Left lung (tissue), 10 donors: ENCODE results near the gene TAF1C. TPM values are rescaled to one million over a fixed set of nuclear protein-coding genes. Genes with fewer than 3 reads are reported as not detected.

ENCODE experiments used
- ATAC-seq: fragments of 200-7000 bp; cut with Tn5 transposase; one replicate; pipeline ENCODE4 v1.9.1; 2020; ENCODE audit warnings: moderate library complexity
- DNase-seq, 4 donors: peaks; one replicate each; pipeline ENCODE4 v3.0.0-alpha.2; 2013 to 2020
- H3K27ac ChIP-seq, 2 donors: fragments of 200-600 bp; sonication (generic) in 1 of 2; one replicate each; pipeline versions ENCODE4 v1.5.0 to v1.8.0; 2020 to 2021
- H3K27me3 ChIP-seq, 2 donors: fragments of 200-600 bp; sonication (generic) in 1 of 2; one replicate each; pipeline versions ENCODE4 v1.5.0 to v1.8.0; 2020 to 2021
- H3K36me3 ChIP-seq, 2 donors: fragments of 200-600 bp; sonication (generic) in 1 of 2; one replicate each; pipeline versions ENCODE4 v1.5.0 to v1.8.0; 2020 to 2021
- H3K4me1 ChIP-seq, 2 donors: fragments of 200-600 bp; one replicate each; pipeline ENCODE4 v1.8.0; 2021
- H3K4me3 ChIP-seq, 2 donors: fragments of 200-600 bp; sonication (generic) in 1 of 2; one replicate each; pipeline versions ENCODE4 v1.5.0 to v1.8.0; 2020 to 2021; ENCODE audit warnings: mild to moderate bottlenecking in 1 of 2
- H3K9me3 ChIP-seq, 2 donors: fragments of 200-600 bp; sonication (generic) in 1 of 2; one replicate each; pipeline versions ENCODE4 v1.5.0 to v1.8.0; 2020 to 2021
- intact Hi-C, 2 donors: fragments of 100-400 bp; cut with DNase I; formaldehyde crosslinking; loops; one replicate each; pipeline versions ENCODE4 v1.11.2 to v1.14.2; 2022
- polyA plus RNA-seq, 6 donors: library from polyadenylated mRNA; unstranded; fragments of 120-200 nt; gene quantifications; one replicate each; pipeline ENCODE4 v1.2.1, GENCODE V29; 2013; ENCODE audit not compliant: insufficient read length in 6 of 6
- total RNA-seq, 2 donors: library from RNA; stranded (reverse); fragmentation: NEBNext Ultra II Directional; extraction: Animal tissue kit (Norgen Biotek cat#: 25700); gene quantifications; one replicate each; pipeline ENCODE4 v1.2.1, GENCODE V29; 2021
- TF ChIP-seq, protein P1 (sequence below), 2 donors: fragments of 200-600 bp; sonication (generic) in 1 of 2; IDR thresholded peaks; one replicate each; pipeline versions ENCODE4 v1.5.0 to v1.8.0; 2021; ENCODE audit warnings: antibody characterized with exemption in 2 of 2
- donor health status: DM: no; HTN: yes; CAD: no.
- donor health status: DM: no; HTN: no; CAD: no.

TAF1C gene
- total and polyA plus RNA-seq, 8 donors = 37.5 to 66.1 (median 52.9) TPM

DNA sequence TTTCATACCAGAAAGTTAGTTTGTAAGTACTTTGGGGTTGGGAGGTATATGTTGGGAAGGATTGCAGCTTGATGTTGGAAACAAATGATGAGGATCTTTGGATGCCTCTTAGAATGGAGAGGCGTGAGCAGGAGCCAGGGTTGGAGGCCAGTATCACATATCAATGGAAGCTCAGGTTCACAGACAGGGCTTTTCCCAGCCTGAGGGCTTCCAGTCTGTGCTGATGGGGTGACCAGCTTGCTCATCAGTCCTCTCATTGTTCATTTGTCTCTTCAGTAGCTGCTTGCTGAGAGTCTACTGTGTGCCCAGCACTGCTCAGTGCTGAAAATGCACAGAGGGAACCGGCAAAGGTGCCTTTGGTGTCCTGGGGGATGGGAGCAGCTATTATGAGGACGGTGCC, 35.9 kb downstream of the TAF1C start:
- intact Hi-C loops = no loop called here
- Histone ChIP-seq H3K9me3 (no peaks in the 10 kb centered on the region), H3K4me3 (no peak overlapping the region), H3K36me3 (no peaks in the 10 kb centered on the region), H3K27ac (no peak overlapping the region), H3K27me3 (peaks cover 0 to 20% of the 10 kb centered on the region in 2 donors), H3K4me1 (no peaks in the 10 kb centered on the region)
- TF ChIP-seq, protein P1, sequence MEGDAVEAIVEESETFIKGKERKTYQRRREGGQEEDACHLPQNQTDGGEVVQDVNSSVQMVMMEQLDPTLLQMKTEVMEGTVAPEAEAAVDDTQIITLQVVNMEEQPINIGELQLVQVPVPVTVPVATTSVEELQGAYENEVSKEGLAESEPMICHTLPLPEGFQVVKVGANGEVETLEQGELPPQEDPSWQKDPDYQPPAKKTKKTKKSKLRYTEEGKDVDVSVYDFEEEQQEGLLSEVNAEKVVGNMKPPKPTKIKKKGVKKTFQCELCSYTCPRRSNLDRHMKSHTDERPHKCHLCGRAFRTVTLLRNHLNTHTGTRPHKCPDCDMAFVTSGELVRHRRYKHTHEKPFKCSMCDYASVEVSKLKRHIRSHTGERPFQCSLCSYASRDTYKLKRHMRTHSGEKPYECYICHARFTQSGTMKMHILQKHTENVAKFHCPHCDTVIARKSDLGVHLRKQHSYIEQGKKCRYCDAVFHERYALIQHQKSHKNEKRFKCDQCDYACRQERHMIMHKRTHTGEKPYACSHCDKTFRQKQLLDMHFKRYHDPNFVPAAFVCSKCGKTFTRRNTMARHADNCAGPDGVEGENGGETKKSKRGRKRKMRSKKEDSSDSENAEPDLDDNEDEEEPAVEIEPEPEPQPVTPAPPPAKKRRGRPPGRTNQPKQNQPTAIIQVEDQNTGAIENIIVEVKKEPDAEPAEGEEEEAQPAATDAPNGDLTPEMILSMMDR (IDR thresholded peaks at IDR 0.05) = no peak
- no peak for DNase-seq
- no peak for ATAC-seq

DNA sequence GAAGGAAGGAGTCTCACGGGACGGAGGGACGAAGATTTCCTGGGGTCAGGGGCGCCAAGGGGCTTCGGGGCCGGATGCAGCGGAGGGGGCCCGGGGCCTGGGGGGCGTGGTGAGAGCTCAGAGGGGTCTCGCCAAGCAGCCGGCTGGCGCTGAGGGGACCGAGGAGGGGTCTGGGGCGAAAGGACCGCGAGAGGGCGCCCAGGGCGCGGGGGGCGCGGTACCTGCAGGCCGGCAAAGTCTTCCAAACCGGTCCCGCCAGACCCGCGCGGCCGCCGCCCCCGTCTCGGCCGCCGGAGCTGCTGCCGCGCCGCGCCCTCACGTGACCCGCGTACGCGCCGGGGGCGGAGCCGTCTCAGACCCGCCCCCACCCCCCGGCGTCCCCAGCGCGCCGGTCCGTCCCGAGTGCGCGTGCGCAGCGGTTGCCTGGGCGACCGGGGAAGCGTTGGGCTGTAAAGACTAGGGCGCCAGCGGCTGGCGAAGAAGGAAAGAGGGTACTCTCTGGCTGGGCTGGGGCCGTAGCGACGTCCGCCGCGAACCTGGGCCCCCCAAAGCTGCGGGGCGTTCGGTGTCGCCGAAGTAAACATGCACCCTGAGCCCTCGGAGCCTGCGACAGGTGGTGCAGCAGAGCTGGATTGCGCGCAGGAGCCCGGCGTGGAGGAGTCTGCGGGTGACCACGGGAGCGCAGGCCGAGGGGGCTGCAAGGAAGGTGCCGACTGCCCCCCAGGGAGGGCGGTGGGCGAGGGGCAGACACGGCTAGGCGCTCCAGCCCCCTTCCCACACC, 41.8 kb downstream of the TAF1C start, which contains the start of the genes DNAAF1 and HSDL1:
DNAAF1 (plus strand) TSS at position 450 of the 781 bp plus-strand sequence; CDS start at position 583, 133 bp downstream.
HSDL1 (minus strand) TSS at position 319 of the 781 bp plus-strand sequence. CDS start 13,856 bp downstream, outside the sequence.
- peak within 1 kb of the TSS; percentile 69 to 83 for H3K27ac ChIP-seq
- intact Hi-C loops = no loop called here

DNA sequence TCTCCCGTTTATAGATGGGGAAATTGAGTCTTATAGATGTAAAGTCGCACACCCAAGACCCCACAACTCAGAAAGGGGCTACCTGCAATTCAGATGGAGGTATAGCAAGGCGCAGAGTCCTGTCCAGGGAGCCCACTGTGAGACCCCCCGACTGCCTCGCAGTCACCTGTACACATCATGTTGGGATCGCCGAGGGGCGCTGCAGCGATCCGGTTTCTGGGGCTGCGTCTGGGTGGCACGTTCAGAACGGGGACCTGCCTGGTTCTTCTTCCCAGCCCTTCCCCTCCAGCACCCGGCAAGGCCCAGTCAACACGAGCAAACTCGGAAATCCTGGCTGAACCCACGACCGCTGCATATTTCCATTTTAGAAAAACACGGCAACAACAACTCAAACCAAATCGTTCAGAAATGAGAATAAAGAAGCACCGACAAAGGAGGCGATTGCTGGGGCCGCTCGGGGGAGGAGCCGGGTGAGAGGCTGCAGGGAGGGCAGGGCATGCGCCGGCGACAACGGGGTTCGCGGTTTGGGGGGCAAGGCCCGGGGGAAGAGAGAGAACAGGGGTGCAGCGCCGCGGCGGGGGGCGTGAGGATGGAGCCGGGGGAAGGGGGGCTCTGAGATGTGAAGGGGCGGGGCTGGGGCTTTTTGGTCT, 42.5 kb downstream of the TAF1C start:
- DNase-seq (peak; percentile 23 to 86 (median 36)), ATAC-seq (peak; percentile 50)

More for the DNA sequence above, 41.8 kb downstream of the TAF1C start, which contains the start of the genes DNAAF1 and HSDL1:
- TF ChIP-seq, protein P1 (IDR thresholded peaks at IDR 0.05) = no peak
- Histone ChIP-seq H3K9me3 (no peaks in the 10 kb centered on the region), H3K36me3 (no peaks in the 10 kb centered on the region), H3K27me3 (peaks cover 0 to 20% of the 10 kb centered on the region in 2 donors), H3K4me3 (peak within 1 kb of the TSS; percentile 78 to 81), H3K4me1 (peaks cover 5 to 20% of the 10 kb centered on the region in 2 donors)
- DNase-seq (peak; percentile 91 to 98 (median 94)), ATAC-seq (peak; percentile 97)

DNA sequence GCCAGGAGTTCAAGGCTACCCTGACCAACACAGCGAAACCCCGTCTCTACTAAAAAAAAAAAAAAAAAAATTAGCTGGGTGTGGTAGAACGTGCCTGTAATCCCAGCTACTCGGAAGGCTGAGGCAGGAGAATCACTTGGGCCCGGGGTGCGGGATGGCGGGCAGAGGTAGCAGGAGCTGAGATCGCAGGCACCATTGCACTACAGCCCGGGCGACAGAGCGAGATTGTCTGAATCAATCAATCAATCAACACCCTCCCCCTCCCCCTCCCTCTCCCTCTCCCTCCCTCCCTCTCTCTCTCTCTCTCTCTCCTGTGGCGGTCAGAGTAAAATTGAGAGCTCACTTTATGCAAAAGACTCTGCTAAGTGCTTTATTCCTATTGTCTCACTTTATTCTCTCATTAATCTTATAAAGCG, 43.1 kb downstream of the TAF1C start:
- Histone ChIP-seq H3K36me3 (no peaks in the 10 kb centered on the region), H3K27ac (no peak overlapping the region), H3K4me1 (peaks cover 14 to 20% of the 10 kb centered on the region in 2 donors), H3K9me3 (no peaks in the 10 kb centered on the region), H3K4me3 (peak overlapping the region; percentile 78 to 81), H3K27me3 (peaks cover 0 to 20% of the 10 kb centered on the region in 2 donors)
- no peak for ATAC-seq
- no peak for DNase-seq
- TF ChIP-seq, protein P1 (IDR thresholded peaks at IDR 0.05) = no peak
- intact Hi-C loops = no loop called here

More for the DNA sequence above, 42.5 kb downstream of the TAF1C start:
- no peaks in the 10 kb centered on the region for H3K36me3 ChIP-seq
- H3K27me3 ChIP-seq = peaks cover 0 to 20% of the 10 kb centered on the region in 2 donors
- peak overlapping the region; percentile 78 to 81 for H3K4me3 ChIP-seq
- peaks cover 13 to 20% of the 10 kb centered on the region in 2 donors for H3K4me1 ChIP-seq
- H3K27ac ChIP-seq = peak overlapping the region; percentile 69 to 83
- TF ChIP-seq, protein P1 (IDR thresholded peaks at IDR 0.05) = no peak
- H3K9me3 ChIP-seq = no peaks in the 10 kb centered on the region
- intact Hi-C loops = no loop called here

DNA sequence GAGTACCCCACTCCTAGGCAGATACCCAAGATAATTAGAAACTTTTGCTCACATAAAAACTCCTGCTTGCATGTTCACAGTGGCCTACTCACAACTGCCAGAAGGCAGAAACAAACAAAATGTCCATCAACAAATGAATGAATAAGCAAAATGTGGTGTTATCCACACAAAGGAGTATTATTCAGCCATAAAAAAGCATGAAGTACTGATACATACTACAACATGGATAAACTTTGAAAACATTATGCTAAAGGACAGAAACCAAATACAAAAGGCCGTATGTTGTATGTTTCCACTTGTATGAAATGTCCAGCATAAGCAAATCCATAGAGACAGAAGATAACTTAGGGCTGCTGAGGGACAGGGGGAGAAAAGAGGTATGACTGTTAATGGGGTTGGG, 43.8 kb downstream of the TAF1C start:
- Histone ChIP-seq H3K4me1 (peaks cover 14 to 20% of the 10 kb centered on the region in 2 donors), H3K4me3 (no peak overlapping the region), H3K36me3 (no peaks in the 10 kb centered on the region), H3K27me3 (peaks cover 0 to 18% of the 10 kb centered on the region in 2 donors), H3K27ac (no peak overlapping the region), H3K9me3 (no peaks in the 10 kb centered on the region)
- ATAC-seq (no peak), DNase-seq (no peak)
- TF ChIP-seq, protein P1 (IDR thresholded peaks at IDR 0.05) = no peak
- intact Hi-C loops = no loop called here
